Measurements from ENCODE around the gene USP30. TPM values are rescaled to one million over a fixed set of nuclear protein-coding genes. Genes with fewer than 3 reads are reported as not detected.

The USP30 gene
- total RNA-seq, 2 donors from 2014 or later, result 18.0 to 30.1 TPM

GRCh38 chr12:109087250-109087649, 34.9 kb downstream of the USP30 start:
- 48% methylated on average over 5 of the region's 5 CpGs for WGBS
- Histone ChIP-seq H3K4me3 (no peak overlapping the region), H3K36me3 (peaks cover 3 to 11% of the 10 kb centered on the region in 2 donors)

DNA sequence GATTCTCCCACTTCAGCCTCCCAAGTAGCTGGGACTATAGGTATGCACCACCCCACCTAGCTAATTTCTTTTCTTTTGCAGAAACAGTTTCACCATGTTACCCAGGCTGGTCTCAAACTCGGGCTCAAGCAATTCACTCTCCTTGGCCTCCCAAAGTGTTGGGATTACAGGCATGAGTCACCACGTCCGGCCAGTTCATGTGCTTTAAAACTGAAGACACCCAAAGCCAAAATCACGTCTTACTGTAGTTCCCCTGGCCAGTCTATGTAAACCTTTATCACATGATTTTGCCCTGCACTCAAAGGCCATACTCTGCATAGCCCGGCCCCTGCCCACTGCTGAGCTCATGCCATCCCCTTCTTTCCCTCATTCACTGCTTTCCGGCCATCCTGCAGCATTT, 36.4 kb downstream of the USP30 start:
- 81% methylated on average over 6 of the region's 6 CpGs for WGBS
- peaks cover 0 to 10% of the 10 kb centered on the region in 2 donors for H3K36me3 ChIP-seq

More at GRCh38 chr12:109087250-109087649, 34.9 kb downstream of the USP30 start:
- Histone ChIP-seq H3K27me3 (replicated peaks; ENCODE audit: insufficient read depth) (no peaks in the 10 kb centered on the region), H3K4me1 (replicated peaks) (no peaks in the 10 kb centered on the region), H3K9me3 (no peaks in the 10 kb centered on the region), H3K27ac (no peak overlapping the region)
- DNase-seq (ENCODE audit: low spot score), result no peak
- intact Hi-C loops (cut with DNase I), result no loop called here
- TF ChIP-seq POLR2A (IDR thresholded peaks at IDR 0.05), result no peak
- TF ChIP-seq, protein P1, sequence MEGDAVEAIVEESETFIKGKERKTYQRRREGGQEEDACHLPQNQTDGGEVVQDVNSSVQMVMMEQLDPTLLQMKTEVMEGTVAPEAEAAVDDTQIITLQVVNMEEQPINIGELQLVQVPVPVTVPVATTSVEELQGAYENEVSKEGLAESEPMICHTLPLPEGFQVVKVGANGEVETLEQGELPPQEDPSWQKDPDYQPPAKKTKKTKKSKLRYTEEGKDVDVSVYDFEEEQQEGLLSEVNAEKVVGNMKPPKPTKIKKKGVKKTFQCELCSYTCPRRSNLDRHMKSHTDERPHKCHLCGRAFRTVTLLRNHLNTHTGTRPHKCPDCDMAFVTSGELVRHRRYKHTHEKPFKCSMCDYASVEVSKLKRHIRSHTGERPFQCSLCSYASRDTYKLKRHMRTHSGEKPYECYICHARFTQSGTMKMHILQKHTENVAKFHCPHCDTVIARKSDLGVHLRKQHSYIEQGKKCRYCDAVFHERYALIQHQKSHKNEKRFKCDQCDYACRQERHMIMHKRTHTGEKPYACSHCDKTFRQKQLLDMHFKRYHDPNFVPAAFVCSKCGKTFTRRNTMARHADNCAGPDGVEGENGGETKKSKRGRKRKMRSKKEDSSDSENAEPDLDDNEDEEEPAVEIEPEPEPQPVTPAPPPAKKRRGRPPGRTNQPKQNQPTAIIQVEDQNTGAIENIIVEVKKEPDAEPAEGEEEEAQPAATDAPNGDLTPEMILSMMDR (IDR thresholded peaks at IDR 0.05), result no peak
- TF ChIP-seq POLR2AphosphoS5 (IDR thresholded peaks at IDR 0.05), result no peak

DNA sequence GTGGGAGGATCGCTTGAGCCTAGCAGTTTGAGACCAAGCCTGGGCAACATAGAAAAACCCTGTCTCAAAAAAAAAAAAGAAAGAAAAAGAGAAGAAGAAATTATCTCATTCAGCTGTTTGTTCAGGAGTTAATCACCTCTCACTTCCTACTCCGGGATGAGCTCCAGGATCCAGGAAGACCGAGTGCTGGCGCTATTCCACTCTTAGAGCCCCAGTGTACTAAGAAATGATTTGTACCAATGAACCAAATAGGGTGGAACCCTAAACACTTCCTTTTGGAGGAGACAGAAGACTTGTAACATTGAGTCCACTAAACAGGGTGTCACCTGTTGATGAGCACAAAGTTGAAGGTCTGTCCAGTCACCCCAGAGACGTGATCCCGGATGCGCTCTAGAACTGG, 37.3 kb downstream of the USP30 start:
- TF ChIP-seq POLR2AphosphoS5 (IDR thresholded peaks at IDR 0.05), result no peak
- TF ChIP-seq POLR2A (IDR thresholded peaks at IDR 0.05), result no peak
- TF ChIP-seq, protein P1 (IDR thresholded peaks at IDR 0.05), result no peak
- Histone ChIP-seq H3K27me3 (replicated peaks; ENCODE audit: insufficient read depth) (no peaks in the 10 kb centered on the region), H3K9me3 (no peaks in the 10 kb centered on the region), H3K4me1 (replicated peaks) (no peaks in the 10 kb centered on the region), H3K27ac (no peak overlapping the region), H3K4me3 (no peak overlapping the region), H3K36me3 (peaks cover 0 to 10% of the 10 kb centered on the region in 2 donors)
- no peak for DNase-seq (ENCODE audit: low spot score)
- intact Hi-C loops (cut with DNase I), result loop anchor here (5.0 to 10.0 kb wide), 3 partner anchors 285 to 527 kb away; partner anchors contain the start of genes ISCU and SART3
- 69% methylated on average over 7 of the region's 7 CpGs for WGBS

More for the DNA sequence above, 36.4 kb downstream of the USP30 start:
- Histone ChIP-seq H3K27me3 (replicated peaks; ENCODE audit: insufficient read depth) (no peaks in the 10 kb centered on the region), H3K4me1 (replicated peaks) (no peaks in the 10 kb centered on the region), H3K4me3 (no peak overlapping the region), H3K9me3 (no peaks in the 10 kb centered on the region), H3K27ac (no peak overlapping the region)
- DNase-seq (ENCODE audit: low spot score), result no peak
- no peak for TF ChIP-seq POLR2A (IDR thresholded peaks at IDR 0.05)
- no peak for TF ChIP-seq POLR2AphosphoS5 (IDR thresholded peaks at IDR 0.05)
- TF ChIP-seq, protein P1 (IDR thresholded peaks at IDR 0.05), result no peak
- intact Hi-C loops (cut with DNase I), result no loop called here

- intact Hi-C loops (cut with DNase I), result loop anchor here (5.0 to 10.0 kb wide), 3 partner anchors 288 to 530 kb away; partner anchors contain the start of genes ISCU and SART3
- TF ChIP-seq, protein P1 (IDR thresholded peaks at IDR 0.05), result no peak
- no peak for TF ChIP-seq POLR2AphosphoS5 (IDR thresholded peaks at IDR 0.05)
- TF ChIP-seq POLR2A (IDR thresholded peaks at IDR 0.05), result no peak
These were observed 40.2 kb downstream of the USP30 start for GRCh38 chr12:109092497-109093021.

More at GRCh38 chr12:109092497-109093021, 40.2 kb downstream of the USP30 start:
- no peak for DNase-seq (ENCODE audit: low spot score)
- Histone ChIP-seq H3K4me3 (peak overlapping the region; percentile 43 to 46), H3K27me3 (replicated peaks; ENCODE audit: insufficient read depth) (no peaks in the 10 kb centered on the region), H3K9me3 (no peaks in the 10 kb centered on the region), H3K4me1 (replicated peaks) (no peaks in the 10 kb centered on the region), H3K36me3 (no peaks in the 10 kb centered on the region), H3K27ac (peak overlapping the region in 1 of 2 donors; percentile 55)
- 48% methylated on average over 6 of the region's 6 CpGs for WGBS

Measured in prostate gland (tissue), 2 donors.